Astrocyte (in vitro differentiated cells and primary cell): ENCODE results near the gene ATP10A.

Experiments used
- EZH2 ChIP-seq: IDR thresholded peaks from 2 replicates; pipeline ENCODE4 v1.6.1; 2012; ENCODE audit warnings: mild to moderate bottlenecking, low read length, inconsistent platforms; ENCODE audit not compliant: insufficient read depth
- TF ChIP-seq, protein P1 (sequence below): IDR thresholded peaks from 2 replicates; pipeline ENCODE4 v1.5.1; 2011; ENCODE audit warnings: low read depth, mild to moderate bottlenecking, inconsistent platforms, low read length, moderate library complexity; ENCODE audit not compliant: insufficient read depth

GRCh38 chr15:25742041-25742730 is 120.9 kb downstream of the ATP10A start:
- no peak for TF ChIP-seq EZH2
- TF ChIP-seq, protein P1, sequence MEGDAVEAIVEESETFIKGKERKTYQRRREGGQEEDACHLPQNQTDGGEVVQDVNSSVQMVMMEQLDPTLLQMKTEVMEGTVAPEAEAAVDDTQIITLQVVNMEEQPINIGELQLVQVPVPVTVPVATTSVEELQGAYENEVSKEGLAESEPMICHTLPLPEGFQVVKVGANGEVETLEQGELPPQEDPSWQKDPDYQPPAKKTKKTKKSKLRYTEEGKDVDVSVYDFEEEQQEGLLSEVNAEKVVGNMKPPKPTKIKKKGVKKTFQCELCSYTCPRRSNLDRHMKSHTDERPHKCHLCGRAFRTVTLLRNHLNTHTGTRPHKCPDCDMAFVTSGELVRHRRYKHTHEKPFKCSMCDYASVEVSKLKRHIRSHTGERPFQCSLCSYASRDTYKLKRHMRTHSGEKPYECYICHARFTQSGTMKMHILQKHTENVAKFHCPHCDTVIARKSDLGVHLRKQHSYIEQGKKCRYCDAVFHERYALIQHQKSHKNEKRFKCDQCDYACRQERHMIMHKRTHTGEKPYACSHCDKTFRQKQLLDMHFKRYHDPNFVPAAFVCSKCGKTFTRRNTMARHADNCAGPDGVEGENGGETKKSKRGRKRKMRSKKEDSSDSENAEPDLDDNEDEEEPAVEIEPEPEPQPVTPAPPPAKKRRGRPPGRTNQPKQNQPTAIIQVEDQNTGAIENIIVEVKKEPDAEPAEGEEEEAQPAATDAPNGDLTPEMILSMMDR: no peak
